GM18858 (cell line): Measurements from ENCODE around the gene RIT1.

Experiments used
- ATAC-seq: cut with Tn5 transposase; IDR thresholded peaks from one replicate; pipeline ENCODE4 v1.9.1; 2021; ENCODE audit not compliant: unreplicated experiment

The RIT1 gene

GRCh38 chr1:155859881-155860871 lies 51.0 kb downstream of the RIT1 start:
- no peak for ATAC-seq

- peak; percentile 34 for ATAC-seq
Observed at GRCh38 chr1:155859234-155859829, 51.8 kb downstream of the RIT1 start, which contains the start of gene SYT11. Gene SYT11 (plus strand): TSS chr1:155859567. CDS start chr1:155859762, 195 bp downstream.

- no peak for ATAC-seq
Observed at GRCh38 chr1:155858800-155859233, 52.3 kb downstream of the RIT1 start.

- ATAC-seq, result peak; percentile 39
Observed at GRCh38 chr1:155856975-155857930, 53.9 kb downstream of the RIT1 start, which contains the start of gene GON4L. Gene GON4L (minus strand): TSS chr1:155857214. CDS start chr1:155853780, 3,434 bp downstream.

DNA sequence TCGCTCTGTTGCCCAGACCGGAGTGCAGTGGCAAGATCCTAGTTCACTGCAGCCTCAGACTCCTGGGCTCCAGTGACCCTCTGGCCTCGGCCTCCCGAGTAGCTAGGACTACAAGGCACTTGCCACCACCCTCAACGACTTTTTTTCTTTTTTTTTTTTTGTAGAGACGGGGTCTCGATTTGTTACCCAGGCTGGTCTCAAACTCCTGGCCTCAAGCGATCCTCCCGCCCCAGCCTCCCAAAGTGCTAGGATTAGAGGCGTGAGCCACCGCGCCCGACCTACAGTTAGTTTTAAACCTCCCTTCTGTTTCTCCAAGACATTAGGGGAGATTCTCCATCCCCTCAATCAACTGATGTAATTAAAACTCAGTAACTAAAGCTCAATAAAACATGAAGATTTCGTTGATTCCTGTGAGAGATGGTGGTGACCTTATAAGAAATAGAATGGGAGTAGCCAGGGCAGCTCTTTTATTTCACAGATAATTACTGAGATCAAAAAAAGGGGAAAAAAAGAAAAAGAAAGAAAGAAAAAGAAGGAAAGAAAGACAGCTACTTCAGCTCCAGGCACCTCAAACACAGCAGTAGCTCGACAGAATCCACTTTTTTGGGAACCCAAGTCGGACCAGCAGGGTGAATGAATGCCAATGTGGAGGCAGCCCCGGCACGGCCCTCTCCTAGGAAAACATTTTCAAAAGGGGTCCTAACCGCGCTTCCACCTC lies 54.7 kb downstream of the RIT1 start:
- no peak for ATAC-seq

GRCh38 chr1:155850345-155850744 lies 60.8 kb downstream of the RIT1 start:
- no peak for ATAC-seq

DNA sequence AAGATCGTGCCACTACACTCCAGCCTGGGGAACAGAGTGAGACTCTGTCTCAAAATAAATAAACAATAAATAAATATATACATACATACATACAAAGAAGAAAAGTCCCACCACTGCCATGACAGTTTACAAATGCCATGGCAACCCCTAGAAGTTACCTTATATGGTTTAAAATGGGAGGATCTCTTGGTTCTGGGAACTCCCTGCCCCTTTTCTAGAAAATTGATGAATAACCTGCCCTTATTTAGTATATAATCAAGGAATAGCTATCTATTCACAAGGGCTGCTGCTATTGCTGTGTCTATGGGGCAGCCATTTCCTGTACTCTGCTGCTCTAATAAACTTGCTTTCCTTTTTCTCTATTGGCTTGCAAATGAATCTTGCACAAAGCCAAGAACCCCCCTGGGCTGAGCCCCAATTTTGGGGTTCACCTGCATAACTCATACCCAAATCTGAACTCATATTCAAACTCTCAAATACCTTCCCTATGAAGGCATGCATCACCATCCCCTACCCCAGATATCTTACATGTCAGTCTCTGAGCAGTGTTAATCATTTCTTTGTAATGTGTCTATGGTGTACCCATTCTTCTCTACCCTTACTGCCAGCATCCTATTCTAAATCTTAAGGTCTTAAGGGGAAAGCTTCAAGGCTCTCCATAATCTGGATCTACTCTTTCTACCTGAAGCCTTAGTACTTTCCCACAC lies 63.2 kb downstream of the RIT1 start:
- ATAC-seq, result no peak
